CD4-positive, alpha-beta T cell treated with Interleukin-10 for 1 hour (primary cell): Measurements from ENCODE around the gene PSORS1C1.
"Not testable (repeated sequence)": the region's sequence is repeated elsewhere in the genome, so short reads cannot be mapped to it uniquely, and the experiment has no call there.

Source experiments
- DNase-seq: peaks from one replicate; pipeline ENCODE4 v3.0.0-alpha.2; 2020

The PSORS1C1 gene

DNA sequence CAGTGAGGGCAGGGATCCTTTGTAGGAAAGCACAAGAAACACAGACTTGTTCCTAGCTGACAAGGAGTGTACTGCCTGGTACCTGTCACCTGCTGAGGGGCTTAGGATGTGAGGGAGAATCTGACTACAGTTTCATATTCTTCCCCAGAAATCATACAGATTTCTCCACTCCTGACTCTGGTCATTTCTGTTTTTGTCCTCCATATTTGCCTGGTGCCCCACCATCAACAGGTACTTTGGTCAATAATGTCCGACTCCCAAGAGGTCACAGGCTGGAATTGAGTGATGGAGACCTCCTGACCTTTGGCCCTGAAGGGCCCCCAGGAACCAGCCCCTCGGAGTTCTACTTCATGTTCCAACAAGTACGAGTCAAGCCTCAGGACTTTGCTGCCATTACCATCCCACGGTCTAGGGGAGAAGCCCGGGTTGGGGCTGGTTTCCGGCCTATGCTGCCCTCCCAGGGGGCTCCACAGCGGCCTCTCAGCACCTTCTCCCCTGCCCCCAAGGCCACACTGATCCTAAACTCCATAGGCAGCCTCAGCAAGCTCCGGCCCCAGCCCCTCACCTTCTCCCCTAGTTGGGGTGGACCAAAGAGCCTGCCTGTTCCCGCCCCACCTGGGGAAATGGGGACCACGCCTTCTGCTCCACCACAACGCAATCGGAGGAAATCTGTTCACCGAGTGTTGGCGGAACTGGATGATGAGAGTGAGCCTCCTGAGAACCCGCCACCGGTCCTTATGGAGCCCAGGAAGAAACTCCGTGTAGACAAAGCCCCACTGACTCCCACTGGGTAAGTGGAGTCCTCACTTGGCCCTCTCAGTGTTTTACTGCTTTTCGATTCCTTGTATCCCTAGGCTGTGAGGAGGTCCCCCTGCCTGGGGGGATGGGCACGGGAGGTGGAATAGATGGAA is 46.9 kb downstream of the PSORS1C1 start:
- DNase-seq: no peak

DNA sequence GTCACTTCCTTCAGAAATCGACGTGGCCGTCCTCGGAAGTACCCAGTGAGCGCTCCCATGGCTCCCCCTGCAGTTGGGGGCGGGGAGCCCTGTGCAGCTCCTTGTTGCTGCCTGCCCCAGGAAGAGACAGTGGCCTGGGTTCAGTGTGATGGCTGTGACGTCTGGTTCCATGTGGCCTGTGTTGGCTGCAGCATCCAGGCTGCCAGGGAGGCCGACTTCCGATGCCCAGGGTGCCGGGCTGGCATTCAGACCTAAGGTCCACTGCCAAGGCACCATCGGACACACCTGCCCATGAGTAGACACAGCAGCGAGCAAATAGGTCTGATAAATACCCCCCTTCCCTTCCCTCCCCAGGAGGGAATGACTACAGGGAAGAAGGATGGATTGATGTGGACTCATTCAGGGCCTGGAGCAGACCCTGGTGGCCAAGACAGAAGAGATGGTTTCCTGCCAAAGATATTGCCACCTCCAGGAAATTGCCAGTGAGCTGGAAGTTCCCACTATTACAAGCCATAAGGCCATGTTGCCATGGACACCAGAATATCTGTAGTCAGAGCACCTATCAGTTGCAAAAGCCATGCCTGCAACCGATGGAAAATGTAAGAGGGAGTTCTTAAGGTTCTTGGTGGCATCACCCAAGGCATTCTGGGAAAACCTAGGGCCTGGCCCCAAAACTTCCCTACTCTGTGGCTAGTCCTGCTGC is 48.0 kb downstream of the PSORS1C1 start:
- no peak for DNase-seq

DNA sequence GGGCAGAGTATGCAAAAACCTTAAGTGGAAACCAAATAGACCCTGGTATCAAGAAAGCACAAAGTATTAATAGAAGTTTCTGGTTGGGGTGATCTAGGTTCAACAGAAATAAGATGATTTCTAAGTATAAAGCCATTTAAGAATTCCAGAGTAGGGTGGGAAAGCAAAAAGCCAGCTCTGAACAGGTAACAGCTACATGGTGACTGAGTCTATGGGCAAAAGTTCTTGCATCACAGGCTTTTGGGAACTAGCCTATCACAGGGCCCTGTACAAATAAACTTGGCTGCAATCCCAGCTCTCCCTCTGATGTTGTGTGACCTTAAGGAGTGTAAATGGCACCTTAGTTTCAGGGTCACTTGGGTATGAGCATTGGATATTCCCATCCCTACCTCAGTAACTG is 49.3 kb downstream of the PSORS1C1 start:
- DNase-seq: no peak

DNA sequence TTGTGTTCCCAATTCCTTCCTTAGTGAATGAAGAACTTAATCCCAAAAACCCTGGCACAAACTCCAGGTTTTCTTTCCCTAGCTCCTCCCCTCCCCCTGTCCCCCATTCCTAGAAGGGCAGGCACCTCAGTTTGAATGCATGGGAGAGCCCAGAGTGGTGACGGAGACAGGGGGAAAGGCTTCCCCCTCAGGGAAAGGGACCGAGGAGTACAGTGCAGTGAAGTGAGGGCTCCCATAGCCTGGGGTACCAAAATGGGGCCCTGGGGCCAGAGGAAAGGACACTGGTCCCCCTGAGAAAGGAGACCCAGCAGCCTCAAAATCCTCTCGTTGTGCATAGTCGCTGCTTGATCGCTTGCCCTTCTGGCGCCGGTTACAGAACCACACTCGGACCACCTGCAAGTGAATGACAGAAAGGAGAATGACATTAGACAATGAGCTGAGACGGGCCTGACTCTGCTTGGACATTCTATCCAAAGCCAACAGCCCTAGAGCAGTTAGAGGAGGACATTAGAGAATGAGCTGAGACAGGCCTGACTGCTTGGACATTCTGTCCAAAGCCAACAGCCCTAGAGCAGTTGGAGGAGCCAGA is 50.0 kb downstream of the PSORS1C1 start:
- not testable (repeated sequence) for DNase-seq

DNA sequence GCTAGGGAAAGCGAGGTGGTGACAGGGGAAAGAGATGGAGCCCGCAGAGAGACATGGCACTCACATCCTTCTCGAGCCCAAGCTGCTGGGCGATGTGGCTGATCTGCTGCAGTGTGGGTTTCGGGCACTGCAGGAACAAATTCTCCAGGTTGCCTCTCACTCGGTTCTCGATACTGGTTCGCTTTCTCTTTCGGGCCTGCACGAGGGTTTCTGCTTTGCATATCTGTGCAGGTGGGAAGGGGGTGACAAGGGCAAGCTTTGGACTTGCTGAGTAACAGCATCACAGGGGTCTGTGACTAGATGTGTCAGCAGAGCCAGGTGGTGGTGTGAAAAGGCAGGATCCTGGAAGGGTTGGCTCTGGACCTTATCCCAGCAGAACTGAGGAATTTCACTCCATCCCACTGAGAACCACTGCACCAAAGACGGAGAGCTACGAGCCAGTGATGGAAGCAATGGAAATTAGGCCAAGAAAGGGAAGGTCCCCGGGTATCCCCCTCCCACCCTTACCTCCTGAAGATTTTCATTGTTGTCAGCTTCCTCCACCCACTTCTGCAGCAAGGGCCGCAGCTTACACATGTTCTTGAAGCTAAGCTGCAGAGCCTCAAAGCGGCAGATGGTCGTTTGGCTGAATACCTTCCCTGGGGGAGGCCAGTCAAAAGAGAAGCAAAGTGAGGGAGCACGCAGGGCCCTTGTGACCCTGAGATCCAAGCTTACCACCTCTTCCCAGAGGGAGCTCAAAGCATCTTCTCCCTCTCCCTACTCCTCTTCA is 50.6 kb downstream of the PSORS1C1 start:
- DNase-seq: not testable (repeated sequence)

DNA sequence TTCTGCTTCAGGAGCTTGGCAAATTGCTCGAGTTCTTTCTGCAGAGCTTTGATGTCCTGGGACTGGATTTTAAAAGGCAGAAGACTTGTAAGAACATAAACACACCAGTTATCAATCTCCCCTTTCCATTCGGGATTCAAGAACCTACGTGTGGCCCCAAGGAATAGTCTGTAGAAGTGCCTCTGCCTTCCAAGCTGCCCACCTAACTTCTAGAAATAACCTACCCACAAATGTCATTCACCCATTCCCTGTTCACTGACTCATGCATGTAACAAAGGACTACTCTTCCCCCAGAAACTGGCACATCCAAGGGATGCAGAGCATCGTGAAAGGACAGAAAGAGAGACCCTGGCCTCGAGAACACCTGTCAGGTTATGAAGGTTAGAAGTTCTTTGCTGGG is 51.4 kb downstream of the PSORS1C1 start:
- no peak for DNase-seq

DNA sequence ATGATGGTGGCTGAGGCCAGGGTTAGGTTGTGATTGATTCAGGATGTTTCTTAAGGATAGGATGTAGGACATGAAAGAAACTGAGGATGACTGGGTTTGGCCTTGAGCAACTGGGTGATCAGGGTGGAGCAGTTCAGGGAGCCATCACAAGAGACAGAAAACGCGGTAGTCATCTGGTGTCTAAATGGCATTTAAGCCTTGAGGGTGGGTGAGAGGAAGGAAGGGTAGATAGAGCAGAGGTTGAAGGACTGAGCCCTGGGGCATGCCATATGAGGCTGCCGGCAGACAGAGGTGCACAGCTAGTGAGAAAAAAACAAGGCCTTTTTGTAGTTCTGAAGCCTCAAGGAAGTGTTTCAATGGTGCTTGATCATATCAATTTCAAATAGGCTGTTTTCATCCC is 54.0 kb downstream of the PSORS1C1 start:
- DNase-seq: no peak

DNA sequence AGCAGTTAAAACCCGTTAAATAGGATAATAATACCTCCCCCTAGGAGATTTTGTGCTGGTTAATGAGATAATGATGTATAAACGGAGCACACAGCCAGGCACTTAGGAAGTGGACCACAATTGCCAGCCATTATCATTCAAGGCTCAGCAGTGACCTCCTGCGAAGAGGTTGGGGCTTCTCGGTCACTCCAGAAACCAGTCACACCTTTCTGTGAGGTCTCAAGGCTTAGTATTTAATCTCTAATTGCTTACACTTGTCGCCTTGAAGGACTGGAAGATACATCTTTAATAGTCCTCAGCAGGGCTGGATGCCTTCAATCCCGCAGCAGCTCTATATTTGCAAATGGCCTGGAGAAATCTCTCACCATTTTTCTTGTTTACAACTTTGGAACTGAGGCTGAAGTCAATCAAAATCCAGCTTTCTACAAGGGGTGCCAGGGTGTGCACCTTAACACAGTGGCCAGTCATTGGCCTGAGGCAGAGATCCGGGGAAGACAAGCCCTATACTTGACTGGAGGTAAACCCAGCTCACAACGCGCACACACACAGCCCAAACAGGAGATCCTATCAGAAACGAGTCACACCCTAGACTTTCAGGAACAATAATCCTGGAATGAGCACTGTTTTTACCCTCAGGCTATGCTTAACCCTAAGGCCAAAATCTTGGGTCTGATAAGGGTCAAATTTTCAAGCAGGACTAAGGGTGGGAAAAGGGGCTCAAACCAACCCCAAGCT is 54.7 kb downstream of the PSORS1C1 start:
- no peak for DNase-seq

DNA sequence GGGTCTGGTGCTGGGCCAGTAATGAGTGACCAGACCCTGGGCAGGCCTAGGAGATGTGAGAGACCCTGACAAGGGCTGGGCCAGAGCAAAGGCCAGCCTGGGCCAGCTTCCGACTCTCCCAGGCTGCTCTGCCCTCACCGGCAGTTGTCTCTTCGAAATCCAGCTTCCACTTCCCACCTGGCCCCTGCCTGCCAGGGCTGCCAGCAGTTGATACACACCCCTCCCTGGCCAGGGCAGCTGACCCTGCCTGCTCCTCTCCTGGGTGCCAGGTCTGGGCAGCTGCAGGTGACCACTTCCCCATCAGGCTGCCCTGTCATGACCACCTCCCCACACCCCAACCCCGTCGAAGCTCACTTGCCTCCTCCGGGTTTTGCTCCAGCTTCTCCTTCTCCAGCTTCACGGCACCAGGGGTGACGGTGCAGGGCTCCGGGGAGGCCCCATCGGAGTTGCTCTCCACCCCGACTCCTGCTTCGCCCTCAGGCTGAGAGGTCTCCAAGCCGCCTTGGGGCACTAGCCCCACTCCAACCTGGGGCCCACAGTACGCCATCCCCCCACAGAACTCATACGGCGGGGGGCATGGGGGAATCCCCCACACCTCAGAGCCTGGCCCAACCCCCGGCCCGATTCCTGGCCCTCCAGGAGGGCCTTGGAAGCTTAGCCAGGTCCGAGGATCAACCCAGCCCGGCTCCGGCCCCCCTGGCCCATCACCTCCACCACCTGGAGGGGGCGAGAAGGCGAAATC is 55.4 kb downstream of the PSORS1C1 start:
- not testable (repeated sequence) for DNase-seq

DNA sequence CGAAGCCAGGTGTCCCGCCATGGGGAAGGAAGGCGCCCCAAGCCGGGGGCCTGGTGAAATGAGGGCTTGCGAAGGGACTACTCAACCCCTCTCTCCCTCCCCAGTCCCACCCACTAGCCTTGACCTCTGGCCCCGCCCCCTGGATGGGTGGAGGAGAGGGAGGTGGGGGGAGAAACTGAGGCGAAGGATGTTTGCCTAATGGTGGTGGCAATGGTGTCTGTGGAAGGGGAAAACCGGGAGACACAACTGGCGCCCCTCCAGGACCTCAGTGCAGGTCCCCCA is 55.9 kb downstream of the PSORS1C1 start, which contains the start of gene POU5F1:
TSS of gene POU5F1 (minus strand) at position 83 of the 282 bp plus-strand sequence. CDS start at position 21, 62 bp downstream.
- no peak for DNase-seq

DNA sequence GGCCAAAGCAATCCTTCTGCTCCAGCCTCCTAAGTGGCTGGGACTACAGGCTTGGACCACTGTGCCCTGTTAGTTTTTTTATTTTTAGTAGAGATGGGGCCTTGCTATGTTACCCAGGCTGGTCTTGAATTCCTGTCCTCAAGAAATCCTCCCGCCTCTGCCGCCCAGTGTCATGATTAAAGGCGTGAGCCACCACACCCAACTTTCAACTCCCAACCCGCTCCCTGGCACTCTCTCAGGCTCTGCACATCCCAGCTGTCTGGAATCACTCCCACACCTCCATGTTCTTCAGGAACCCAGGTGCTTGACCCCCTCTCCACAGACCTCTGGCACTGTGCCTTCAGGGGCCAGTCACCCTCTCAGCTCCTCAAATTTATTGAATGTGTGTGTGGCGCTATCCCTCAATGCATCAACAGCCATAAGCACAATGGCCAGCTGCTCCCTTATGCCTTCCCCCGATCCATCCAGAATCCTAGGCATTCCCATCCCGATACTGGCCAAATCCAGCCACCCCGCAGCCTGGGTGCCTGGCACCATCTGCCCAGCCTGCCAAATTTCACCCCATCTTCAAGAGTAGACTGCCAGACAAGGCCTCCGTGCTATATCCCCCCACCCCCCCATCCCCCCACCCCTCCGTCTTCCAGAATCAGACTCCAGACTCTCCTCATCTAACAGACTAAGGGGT is 56.5 kb downstream of the PSORS1C1 start:
- DNase-seq: no peak

DNA sequence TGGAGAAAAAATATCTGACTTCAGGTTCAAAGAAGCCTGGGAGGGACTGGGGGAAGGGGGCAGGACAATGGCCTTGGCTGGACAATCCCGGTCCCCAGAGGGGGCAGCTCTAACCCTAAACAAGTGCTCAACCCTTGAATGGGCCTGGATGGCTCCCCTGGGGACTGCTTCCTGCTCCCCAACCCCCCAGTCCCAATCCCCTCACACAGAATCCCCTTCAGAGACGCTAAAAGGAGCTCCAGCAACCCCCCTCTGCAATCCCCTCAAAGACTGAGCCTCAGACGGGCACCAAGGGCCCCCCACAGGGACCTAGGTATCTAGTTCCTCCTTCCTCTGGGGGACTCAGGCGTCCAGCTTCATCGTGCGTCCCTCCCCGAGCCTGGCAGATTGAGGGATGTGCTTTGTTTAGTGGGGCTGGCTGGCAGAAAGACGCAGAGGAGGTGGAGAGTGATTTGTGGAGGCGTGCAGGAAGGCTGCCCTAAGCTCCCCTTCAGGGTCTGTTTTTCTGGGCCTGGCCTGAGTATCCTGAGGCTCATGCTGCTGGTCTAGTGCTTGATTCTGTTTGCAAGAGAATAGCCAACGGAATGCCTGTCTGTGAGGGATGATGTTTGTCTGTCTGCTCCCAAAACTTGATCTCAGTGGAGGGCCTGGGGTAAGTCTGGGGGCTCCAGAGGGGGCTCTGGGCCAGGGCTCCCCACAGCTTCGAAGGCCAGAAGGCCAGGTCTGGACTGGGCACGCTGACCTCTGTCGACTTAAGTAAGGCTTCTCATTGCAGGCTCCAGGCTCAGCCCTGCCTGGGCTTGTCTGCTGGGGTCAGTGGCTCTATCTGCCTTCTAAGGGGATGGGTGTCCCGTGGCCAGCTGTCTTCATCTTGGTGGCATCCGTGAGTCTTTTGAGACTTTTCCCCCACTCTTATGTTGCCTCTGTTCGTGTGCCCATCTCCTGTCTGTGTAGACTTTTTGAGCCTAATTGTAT is 57.6 kb downstream of the PSORS1C1 start:
- DNase-seq: no peak

DNA sequence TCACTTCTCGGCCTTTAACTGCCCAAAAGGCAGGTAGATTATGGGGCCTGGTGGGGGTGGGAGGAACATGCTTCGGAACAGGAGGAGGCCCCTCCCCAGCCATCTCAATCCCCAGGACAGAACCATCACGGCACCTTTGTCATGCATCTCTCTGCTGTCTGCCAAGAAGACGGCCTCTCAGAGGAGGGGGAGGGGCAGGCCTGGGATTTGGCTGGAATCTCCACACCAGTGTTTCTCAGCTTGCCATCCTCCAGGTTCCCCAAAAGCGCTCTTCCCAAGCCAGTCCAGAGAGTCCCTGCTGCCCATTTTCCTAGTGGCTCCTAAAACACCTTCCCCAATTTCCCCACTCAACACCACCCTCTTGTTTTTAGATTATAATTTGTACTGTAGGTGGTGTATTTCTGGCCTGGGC is 58.4 kb downstream of the PSORS1C1 start:
- DNase-seq: no peak

DNA sequence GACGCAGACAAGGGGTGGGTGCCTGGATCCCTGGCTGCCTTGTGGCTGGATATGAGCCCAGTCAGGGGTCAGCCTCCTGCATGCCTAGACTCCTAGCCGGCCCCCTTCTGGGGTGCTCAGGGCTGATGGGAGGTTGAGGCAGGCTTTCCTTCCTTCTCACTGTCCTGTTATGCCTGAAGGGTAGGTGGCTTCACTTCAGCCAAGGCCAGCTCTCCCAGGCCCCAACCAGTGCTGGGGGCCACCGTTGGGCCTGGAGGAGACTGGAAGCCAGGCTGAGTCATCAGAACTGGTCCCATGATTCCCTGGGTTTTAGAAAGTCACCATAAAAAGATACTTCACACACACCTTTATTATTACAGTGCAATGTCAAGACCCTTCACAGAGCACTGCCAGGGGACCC is 58.8 kb downstream of the PSORS1C1 start:
- no peak for DNase-seq

DNA sequence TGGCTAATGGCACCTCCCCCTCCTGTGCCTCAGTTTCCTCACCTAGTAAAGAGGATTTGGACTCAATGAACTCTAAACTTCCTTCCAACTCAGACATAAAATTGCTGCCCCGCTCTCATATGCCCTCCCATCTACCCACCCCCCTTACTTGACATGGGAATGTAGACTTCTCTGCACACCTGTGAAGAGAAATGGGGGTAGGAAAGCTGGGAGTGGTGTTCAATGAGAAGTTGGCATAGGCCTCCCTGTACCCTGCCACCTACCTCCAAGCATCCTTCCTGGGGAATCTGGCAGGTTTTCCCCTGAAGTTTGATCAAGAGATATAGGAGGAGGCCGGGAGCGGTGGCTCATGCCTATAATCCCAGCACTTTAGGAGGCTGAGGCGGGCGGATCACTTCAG is 59.8 kb downstream of the PSORS1C1 start:
- DNase-seq: no peak

DNA sequence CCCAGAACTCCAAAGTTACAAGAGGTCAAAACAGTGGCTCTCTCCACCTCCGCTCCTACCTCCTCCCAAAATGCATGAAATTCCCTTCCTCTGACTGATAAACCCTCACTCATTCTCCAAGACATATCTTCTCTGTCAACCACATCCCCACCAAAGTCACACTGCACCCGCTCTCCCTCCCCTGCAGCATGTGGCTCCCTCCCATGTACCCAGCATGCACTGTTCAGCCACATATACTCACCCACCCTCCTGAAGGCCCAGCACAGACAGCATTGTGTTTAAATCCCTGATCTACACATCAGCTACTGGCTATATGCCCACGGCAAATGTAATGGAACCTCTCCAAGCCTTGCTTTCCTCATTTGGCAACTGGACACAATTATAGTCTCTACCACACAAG is 61.4 kb downstream of the PSORS1C1 start:
- no peak for DNase-seq

DNA sequence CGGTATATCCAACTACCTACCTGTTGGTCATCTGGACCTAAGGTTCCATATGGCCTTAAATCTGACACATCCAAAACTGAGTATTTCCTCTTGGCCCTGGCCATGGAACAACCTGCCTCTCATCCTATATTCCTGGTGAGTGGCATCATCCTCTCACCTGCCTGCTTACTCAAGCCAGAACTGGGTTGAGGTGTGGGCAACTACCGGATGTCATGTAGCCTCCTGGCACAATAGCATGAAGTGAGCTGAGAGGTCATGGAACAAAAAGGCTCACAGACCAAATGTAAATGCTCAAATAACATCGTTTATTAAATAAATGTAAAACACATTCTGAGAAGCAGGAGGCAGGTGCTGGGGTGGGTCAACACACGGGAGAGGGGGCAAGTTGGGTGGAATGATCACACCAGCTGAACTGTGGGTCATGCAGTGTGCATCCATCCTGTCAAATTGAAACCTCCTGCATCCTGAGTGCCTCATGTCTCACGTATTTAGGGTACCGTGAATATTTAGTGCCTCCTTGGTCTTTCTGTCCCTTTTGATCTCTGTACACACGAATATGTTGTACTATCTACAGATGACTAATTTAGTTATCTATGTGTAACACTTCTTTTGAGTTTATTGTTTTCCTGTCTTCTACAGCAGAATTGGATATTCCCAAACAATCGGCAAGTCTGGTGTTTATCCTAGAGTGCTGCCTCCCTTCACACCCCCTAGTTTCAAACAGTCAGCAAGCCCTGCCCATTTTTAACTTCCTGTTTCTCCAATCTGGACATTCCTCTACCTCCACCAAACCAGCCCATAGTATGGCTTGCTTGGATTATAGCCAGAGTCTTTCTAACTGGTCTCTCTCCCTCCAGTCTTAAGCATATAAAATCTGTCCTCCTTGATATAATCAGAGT is 63.8 kb downstream of the PSORS1C1 start:
- DNase-seq: no peak

DNA sequence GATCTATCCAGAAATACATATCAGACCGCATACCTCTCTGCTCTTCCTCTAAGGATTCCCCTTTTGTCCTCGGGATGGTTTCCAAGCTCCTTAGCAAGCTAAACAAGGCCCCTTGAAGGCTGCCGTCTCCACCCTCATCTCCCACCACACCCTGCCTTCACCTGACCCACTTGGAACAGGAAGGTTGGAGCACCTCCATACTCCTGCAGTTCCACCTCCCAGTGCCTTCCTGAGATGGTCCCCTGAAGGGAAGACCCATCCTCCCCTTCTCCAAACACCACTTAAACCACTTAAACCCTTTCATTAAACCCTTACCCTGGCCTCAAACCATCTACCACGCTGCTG is 64.4 kb downstream of the PSORS1C1 start:
- DNase-seq: no peak

DNA sequence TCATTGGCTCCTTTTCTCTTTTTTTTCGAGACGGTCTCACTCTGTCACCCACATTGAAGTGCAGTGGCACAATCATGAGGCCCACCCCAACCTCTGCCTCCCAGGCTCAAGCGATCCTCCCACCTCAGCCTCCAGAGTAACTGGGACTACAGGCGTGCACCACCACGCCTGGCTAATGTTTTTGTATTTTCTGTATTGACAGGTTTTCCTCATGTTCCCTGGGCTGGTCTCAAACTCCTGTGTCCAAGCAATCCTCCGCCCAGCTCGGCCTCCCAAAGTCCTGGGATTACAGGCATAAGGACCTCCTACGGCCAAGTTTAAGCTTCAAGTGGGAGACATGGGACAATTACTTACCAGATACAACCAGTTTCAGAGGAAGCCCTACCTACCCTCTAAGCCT is 65.3 kb downstream of the PSORS1C1 start:
- DNase-seq: no peak
